HCEC 1CT (cell line): ENCODE results near the gene TMEM256.

Experiments
- DNase-seq: peaks from one replicate; pipeline ENCODE4 v3.0.0-alpha.2; 2017

The TMEM256 gene

DNA sequence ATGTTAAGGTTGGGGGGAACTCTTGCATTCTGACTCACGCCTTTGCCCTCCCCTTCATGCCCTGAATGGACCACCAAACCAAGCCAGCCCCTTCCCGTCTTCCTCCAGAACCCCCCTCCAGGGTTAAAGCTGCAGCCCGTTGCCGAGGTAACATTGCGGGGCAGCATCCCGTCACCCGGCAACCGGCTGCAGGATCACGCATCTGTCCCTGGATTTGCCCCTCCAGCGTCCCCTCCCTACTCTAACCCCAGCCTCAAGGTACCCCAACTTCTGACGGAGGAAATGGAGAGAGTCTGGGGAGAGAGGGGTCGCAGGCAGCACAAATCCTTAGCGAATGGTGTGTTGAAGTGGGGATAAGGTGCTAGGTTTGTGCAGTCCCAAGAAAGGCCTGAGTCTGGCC is 3.2 kb upstream of the TMEM256 start:
- no peak for DNase-seq

- DNase-seq, result no peak
Observed at GRCh38 chr17:7406235-7406825, 2.4 kb upstream of the TMEM256 start.

GRCh38 chr17:7405350-7406234 is 1.7 kb upstream of the TMEM256 start:
- DNase-seq, result no peak

- peak; percentile 32 for DNase-seq
Observed at GRCh38 chr17:7404737-7405349, 946 bp upstream of the TMEM256 start.

GRCh38 chr17:7403727-7403976 is 245 bp downstream of the TMEM256 start:
- peak; percentile 63 for DNase-seq

- no peak for DNase-seq
Observed at GRCh38 chr17:7403043-7403726, 712 bp downstream of the TMEM256 start.

GRCh38 chr17:7398612-7399011 is 5.3 kb downstream of the TMEM256 start:
- DNase-seq, result no peak

DNA sequence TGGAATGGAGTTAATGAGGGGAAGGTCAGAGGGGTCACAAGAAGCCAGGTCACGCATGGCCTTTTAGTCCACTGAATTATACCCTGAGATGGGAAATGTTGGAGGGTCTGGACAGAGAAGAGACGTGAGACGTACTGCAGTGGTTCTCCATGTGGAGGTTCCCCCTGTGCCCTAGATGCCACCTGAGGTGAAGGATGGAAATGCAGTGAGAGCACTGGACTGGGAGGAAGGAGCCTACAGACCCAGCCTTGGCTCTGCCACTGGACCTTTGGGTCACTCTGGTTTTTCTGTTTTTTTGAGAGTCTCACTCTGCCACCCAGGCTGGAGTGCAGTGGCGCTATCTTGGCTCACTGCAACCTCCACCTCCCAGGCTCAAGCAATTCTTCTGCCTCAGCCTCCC is 7.8 kb downstream of the TMEM256 start:
- no peak for DNase-seq

GRCh38 chr17:7394452-7395191 is 9.3 kb downstream of the TMEM256 start, which contains the start of gene PLSCR3:
TSS of gene PLSCR3 (minus strand) at chr17:7394525. CDS start at chr17:7394110, 415 bp downstream.
- peak; percentile 76 for DNase-seq

GRCh38 chr17:7393613-7394451 is 10.1 kb downstream of the TMEM256 start:
- DNase-seq, result no peak

GRCh38 chr17:7392696-7393612 is 10.9 kb downstream of the TMEM256 start:
- no peak for DNase-seq

DNA sequence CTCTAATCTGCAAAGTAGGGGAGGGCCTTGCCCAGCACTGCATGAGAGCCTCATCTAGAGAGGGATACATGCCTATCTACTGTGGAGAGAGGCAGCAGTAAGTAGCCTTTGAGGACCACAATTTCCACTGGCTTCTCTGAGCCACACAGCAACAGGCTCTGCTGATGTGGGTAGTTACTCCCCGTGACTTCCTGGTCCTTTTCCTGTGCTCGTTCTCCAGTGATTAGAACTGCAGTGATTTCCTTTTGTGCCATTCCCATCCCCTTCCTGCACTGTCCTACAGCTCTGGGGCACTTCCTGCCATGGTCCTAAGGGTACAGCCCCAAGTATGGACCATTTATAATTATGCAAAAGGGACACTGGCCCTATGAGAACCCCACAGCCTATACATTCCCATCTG is 12.6 kb downstream of the TMEM256 start:
- DNase-seq, result no peak

GRCh38 chr17:7389924-7390910 is 13.7 kb downstream of the TMEM256 start:
- DNase-seq, result no peak

DNA sequence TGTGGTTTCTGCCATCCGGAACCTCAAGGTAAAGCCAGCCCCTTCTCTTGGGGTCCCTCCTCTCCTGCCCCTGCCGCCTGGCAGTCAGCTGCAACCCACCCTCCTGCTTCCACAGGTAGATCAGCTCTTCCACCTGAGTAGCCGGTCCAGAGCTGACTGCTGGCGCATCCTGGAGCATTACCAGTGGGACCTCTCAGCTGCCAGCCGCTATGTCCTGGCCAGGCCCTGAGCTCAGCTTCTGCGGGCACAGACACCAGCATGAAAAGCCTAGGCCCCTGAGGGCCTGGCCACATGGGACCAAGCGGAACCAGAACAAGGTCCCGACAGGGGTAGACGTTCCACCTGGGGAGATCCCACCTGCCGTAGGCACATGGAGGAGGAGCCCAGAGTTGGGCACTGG is 15.0 kb downstream of the TMEM256 start:
- DNase-seq, result no peak

DNA sequence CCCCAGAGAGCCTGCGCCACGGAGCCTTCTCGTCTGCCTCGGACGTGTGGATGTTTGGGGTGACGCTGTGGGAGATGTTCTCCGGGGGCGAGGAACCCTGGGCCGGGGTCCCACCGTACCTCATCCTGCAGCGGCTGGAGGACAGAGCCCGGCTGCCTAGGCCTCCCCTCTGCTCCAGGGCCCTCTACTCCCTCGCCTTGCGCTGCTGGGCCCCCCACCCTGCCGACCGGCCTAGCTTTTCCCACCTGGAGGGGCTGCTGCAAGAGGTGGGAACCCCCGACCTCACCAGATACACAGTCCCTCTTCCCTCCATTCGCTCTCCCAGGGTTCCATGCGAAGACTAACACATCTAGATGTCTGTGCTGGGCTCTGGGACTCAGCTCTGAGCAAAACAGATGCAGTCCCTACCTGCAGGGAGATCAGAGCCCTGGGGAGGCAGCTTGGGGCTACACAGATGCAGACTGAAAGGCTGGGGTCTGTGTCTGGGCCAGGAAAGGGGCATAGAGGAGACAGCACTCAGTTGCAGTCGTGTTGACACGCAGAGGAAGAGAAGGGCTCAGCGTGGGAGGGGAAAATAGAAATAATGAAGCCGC is 19.3 kb downstream of the TMEM256 start:
- no peak for DNase-seq

DNA sequence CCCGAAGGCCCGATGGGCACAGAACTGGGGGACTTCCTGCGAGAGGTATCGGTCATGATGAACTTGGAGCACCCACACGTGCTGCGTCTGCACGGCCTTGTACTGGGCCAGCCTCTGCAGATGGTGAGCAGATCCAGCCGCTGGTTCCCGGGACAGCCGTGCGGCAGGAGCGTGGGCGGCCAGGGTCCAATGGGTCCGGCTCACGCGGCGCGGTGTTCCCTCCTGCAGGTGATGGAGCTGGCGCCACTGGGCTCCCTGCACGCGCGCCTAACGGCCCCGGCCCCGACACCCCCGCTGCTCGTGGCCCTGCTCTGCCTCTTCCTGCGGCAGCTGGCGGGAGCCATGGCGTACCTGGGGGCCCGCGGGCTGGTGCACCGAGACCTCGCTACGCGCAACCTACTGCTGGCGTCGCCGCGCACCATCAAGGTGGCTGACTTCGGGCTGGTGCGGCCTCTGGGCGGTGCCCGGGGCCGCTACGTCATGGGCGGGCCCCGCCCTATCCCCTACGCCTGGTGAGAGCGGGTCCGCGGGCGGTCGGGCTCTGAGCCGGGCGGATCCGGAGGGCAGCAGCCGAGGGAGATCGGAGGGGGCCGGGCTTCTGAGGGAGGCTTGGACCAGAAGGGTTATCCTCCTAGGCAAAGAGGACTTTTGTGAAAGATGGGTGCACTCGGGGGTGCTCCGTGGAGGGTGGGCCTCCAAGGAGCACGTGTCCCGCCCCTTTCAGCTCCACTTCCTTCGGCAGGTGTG is 20.0 kb downstream of the TMEM256 start:
- DNase-seq, result no peak

- DNase-seq, result no peak
Observed at GRCh38 chr17:7383371-7383741, 20.5 kb downstream of the TMEM256 start.

DNA sequence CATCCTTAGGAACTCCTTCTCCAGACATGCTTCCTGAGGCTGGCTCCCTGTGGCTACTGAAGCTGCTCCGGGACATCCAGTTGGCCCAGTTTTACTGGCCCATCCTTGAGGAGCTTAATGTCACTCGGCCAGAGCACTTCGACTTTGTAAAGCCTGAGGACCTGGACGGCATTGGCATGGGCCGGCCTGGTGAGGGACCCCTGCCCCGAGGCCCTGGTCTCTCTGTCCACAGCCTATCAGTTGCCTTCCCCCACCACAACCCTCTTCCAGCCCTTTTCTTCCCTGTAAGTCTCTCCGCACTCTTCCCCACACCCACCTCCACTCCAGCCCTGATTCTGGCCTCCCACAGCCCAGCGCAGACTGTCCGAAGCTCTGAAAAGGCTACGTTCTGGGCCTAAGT is 21.0 kb downstream of the TMEM256 start:
- DNase-seq, result no peak
